H1 (cell line): ENCODE results near the gene PEX14. TPM values are rescaled to one million over a fixed set of nuclear protein-coding genes. Genes with fewer than 3 reads are reported as not detected.

ENCODE experiments used
- CTCF ChIA-PET: fragments of 300-600 bp; sonication (Branson Sonifier 250); formaldehyde crosslinking; loops from one replicate; lab custom pipeline; 2021; ENCODE audit not compliant: partially characterized antibody; lab: Charles Lee
- POLR2A ChIA-PET: fragments of 300-600 bp; sonication (Branson Sonifier 250); formaldehyde crosslinking; loops from one replicate; lab custom pipeline; 2021; ENCODE audit warnings: inconsistent platforms; ENCODE audit not compliant: partially characterized antibody; lab: Charles Lee
- DNase-seq, 2 experiments: peaks; one replicate each; pipeline versions ENCODE4 v3.0.0 to v3.0.0-alpha.2; 2010 to 2022; ENCODE audit warnings: low spot score in 2 of 2, low read depth in 1 of 2, mixed read lengths in 1 of 2
- FAIRE-seq: peaks from 2 replicates; lab custom pipeline; 2011; peaks lifted over from hg19 to GRCh38; lab: Jason Lieb, UNC
- H2AFZ ChIP-seq: 2 replicates; pipeline ENCODE4 v1.8.1; 2012; ENCODE audit warnings: low read length, inconsistent platforms
- H2AK5ac ChIP-seq: 2 replicates; pipeline ENCODE4 v1.6.1; 2013; ENCODE audit warnings: low read depth, low read length
- H2BK120ac ChIP-seq: replicated peaks from 2 replicates; pipeline ENCODE3; 2013; ENCODE audit warnings: low read depth, low read length, inconsistent platforms
- H2BK12ac ChIP-seq: 2 replicates; pipeline ENCODE4 v1.6.1; 2013; ENCODE audit warnings: low read depth, low read length
- H2BK15ac ChIP-seq: 2 replicates; pipeline ENCODE4 v1.6.1; 2013; ENCODE audit warnings: low read length
- H2BK20ac ChIP-seq: 2 replicates; pipeline ENCODE4 v1.6.1; 2013; ENCODE audit warnings: low read length
- H2BK5ac ChIP-seq: 2 replicates; pipeline ENCODE4 v1.6.1; 2013; ENCODE audit warnings: low read depth, low read length
- H3K14ac ChIP-seq: 2 replicates; pipeline ENCODE4 v1.6.1; 2013; ENCODE audit warnings: inconsistent platforms; ENCODE audit not compliant: insufficient read length
- H3K18ac ChIP-seq: 2 replicates; pipeline ENCODE4 v1.6.1; 2013; ENCODE audit warnings: low read length; ENCODE audit errors: extremely low read depth
- H3K23ac ChIP-seq: 2 replicates; pipeline ENCODE4 v1.6.1; 2013; ENCODE audit warnings: inconsistent platforms; ENCODE audit not compliant: insufficient read length
- H3K23me2 ChIP-seq: 2 replicates; pipeline ENCODE4 v1.6.1; 2013; ENCODE audit warnings: low read depth, low read length
- H3K27ac ChIP-seq: 2 replicates; pipeline ENCODE4 v1.6.1; 2011; ENCODE audit warnings: low read depth, low read length, inconsistent platforms
- H3K27me3 ChIP-seq, 4 experiments: replicated peaks in 1 of 4; 1 replicate in 1 of 4; 2 replicates in 3 of 4; pipeline versions ENCODE4 v1.6.1 to v1.8.1; 2011 to 2013; ENCODE audit warnings: low read length in 3 of 4, mild to moderate bottlenecking in 3 of 4, inconsistent platforms in 2 of 4, mixed read lengths in 2 of 4, moderate library complexity in 1 of 4; ENCODE audit not compliant: control insufficient read depth in 3 of 4, insufficient read depth in 3 of 4; ENCODE audit errors: extremely low read depth in 1 of 4
- H3K36me3 ChIP-seq, 4 experiments: 2 replicates each; pipeline versions ENCODE4 v1.6.1 to v1.8.1; 2011 to 2013; ENCODE audit warnings: mild to moderate bottlenecking in 4 of 4, low read length in 3 of 4, moderate library complexity in 2 of 4, control low read depth in 1 of 4, inconsistent platforms in 1 of 4; ENCODE audit not compliant: insufficient read depth in 4 of 4, control insufficient read depth in 2 of 4
- H3K4ac ChIP-seq: replicated peaks from 2 replicates; pipeline ENCODE3; 2013; ENCODE audit warnings: low read length, low read depth, mixed read lengths, inconsistent platforms; ENCODE audit not compliant: insufficient read length
- H3K4me1 ChIP-seq, 4 experiments: replicated peaks in 1 of 4; 1 replicate in 1 of 4; 2 replicates in 3 of 4; pipeline versions ENCODE4 v1.6.1 to v1.8.1; 2011 to 2013; ENCODE audit warnings: low read length in 3 of 4, inconsistent platforms in 2 of 4, mixed read lengths in 1 of 4; ENCODE audit not compliant: insufficient read depth in 4 of 4, control insufficient read depth in 3 of 4
- H3K4me2 ChIP-seq, 2 experiments: 2 replicates each; pipeline versions ENCODE4 v1.6.1 to v1.8.1; 2011 to 2013; ENCODE audit warnings: low read depth in 2 of 2, low read length in 2 of 2, control low read depth in 1 of 2, inconsistent platforms in 1 of 2, mild to moderate bottlenecking in 1 of 2; ENCODE audit not compliant: insufficient read depth in 1 of 2
- H3K4me3 ChIP-seq, 4 experiments: fragments of 200-600, 300-600 bp in 1 of 4; sonication (generic), shearing (Covaris generic), sonication (Bioruptor Twin) in 1 of 4; 2 replicates each; pipeline versions ENCODE4 v1.5.1 to v1.8.1; 2011 to 2016; ENCODE audit warnings: low read length in 4 of 4, low read depth in 3 of 4, control low read depth in 2 of 4, inconsistent platforms in 2 of 4, mild to moderate bottlenecking in 2 of 4, mixed read lengths in 1 of 4, moderate library complexity in 1 of 4; ENCODE audit not compliant: insufficient read depth in 2 of 4; ENCODE audit errors: extremely low read depth in 1 of 4
- H3K56ac ChIP-seq: replicated peaks from 2 replicates; pipeline ENCODE3; 2013; ENCODE audit warnings: low read depth, mild to moderate bottlenecking, mixed read lengths, low read length, inconsistent platforms; ENCODE audit not compliant: insufficient read length
- H3K79me1 ChIP-seq: 2 replicates; pipeline ENCODE4 v1.6.1; 2013; ENCODE audit warnings: low read depth, low read length, control low read depth
- H3K79me2 ChIP-seq, 2 experiments: 2 replicates each; pipeline versions ENCODE4 v1.6.1 to v1.8.1; 2012 to 2013; ENCODE audit warnings: low read length in 2 of 2, mild to moderate bottlenecking in 2 of 2, inconsistent platforms in 1 of 2; ENCODE audit not compliant: insufficient read depth in 2 of 2, control insufficient read depth in 1 of 2
- H3K9ac ChIP-seq, 4 experiments: replicated peaks in 1 of 4; 1 replicate in 1 of 4; 2 replicates in 3 of 4; pipeline versions ENCODE4 v1.6.1 to v1.8.1; 2011 to 2013; ENCODE audit warnings: low read depth in 3 of 4, low read length in 3 of 4, control low read depth in 2 of 4, mild to moderate bottlenecking in 2 of 4, moderate library complexity in 2 of 4, inconsistent platforms in 1 of 4; ENCODE audit errors: extremely low read depth in 1 of 4
- H3K9me3 ChIP-seq, 2 experiments: 2 replicates each; pipeline versions ENCODE4 v1.6.1 to v1.8.1; 2012 to 2013; ENCODE audit warnings: mild to moderate bottlenecking in 2 of 2, moderate library complexity in 2 of 2, control low read depth in 1 of 2, inconsistent platforms in 1 of 2, low read depth in 1 of 2, low read length in 1 of 2, mixed read lengths in 1 of 2; ENCODE audit not compliant: insufficient read depth in 2 of 2
- H4K20me1 ChIP-seq, 2 experiments: replicated peaks in 1 of 2; 2 replicates each; pipeline versions ENCODE3 to v1.8.1; 2011 to 2013; ENCODE audit warnings: inconsistent platforms in 2 of 2, low read length in 2 of 2, mild to moderate bottlenecking in 1 of 2; ENCODE audit not compliant: insufficient read depth in 2 of 2, control insufficient read depth in 1 of 2
- H4K5ac ChIP-seq: 2 replicates; pipeline ENCODE4 v1.6.1; 2013; ENCODE audit warnings: low read length, low read depth, mixed read lengths, inconsistent platforms; ENCODE audit not compliant: insufficient read length
- H4K8ac ChIP-seq: 2 replicates; pipeline ENCODE4 v1.8.0; 2013; ENCODE audit warnings: mild to moderate bottlenecking, moderate library complexity, low read length, inconsistent platforms; ENCODE audit not compliant: insufficient read depth; ENCODE audit errors: extremely low read depth
- H4K91ac ChIP-seq: replicated peaks from 2 replicates; pipeline ENCODE3; 2013; ENCODE audit warnings: low read length, mixed read lengths, inconsistent platforms; ENCODE audit not compliant: insufficient read length
- CBX5 ChIP-seq: fragments of 300-800, 300-1000 bp; sonication (generic); IDR thresholded peaks from 2 replicates; pipeline ENCODE4 v1.7.1; 2016; ENCODE audit warnings: antibody characterized with exemption, low read length, low read depth
- CBX8 ChIP-seq: fragments of 300-800, 300-1000 bp; sonication (generic); IDR thresholded peaks from 2 replicates; pipeline ENCODE4 v1.7.1; 2016; ENCODE audit warnings: low read depth, low read length, borderline replicate concordance
- CHD2 ChIP-seq: IDR thresholded peaks from 2 replicates; pipeline ENCODE4 v1.6.1; 2012; ENCODE audit warnings: low read length, improper control_type of control experiment
- FOSL1 ChIP-seq: IDR thresholded peaks from 2 replicates; pipeline ENCODE4 v1.6.1; 2011; ENCODE audit warnings: mild to moderate bottlenecking, low read depth, low read length, moderate library complexity; ENCODE audit not compliant: insufficient read depth
- KDM5A ChIP-seq: fragments of 200-600 bp; IDR thresholded peaks from 2 replicates; pipeline ENCODE4 v1.7.1; 2012; ENCODE audit warnings: mild to moderate bottlenecking, low read length, inconsistent platforms, mixed read lengths
- RAD21 ChIP-seq, 2 experiments: IDR thresholded peaks in 1 of 2; conservative IDR thresholded peaks in 1 of 2; 2 replicates each; pipeline ENCODE4 v1.6.1; 2011; ENCODE audit warnings: low read depth in 2 of 2, low read length in 2 of 2, improper control_type of control experiment in 1 of 2, inconsistent platforms in 1 of 2, mild to moderate bottlenecking in 1 of 2, moderate library complexity in 1 of 2
- RBBP5 ChIP-seq: IDR thresholded peaks from 2 replicates; pipeline ENCODE4 v1.7.1; 2012; ENCODE audit warnings: low read depth, mild to moderate bottlenecking, inconsistent platforms, low read length, moderate library complexity, borderline replicate concordance
- RFX5 ChIP-seq: IDR thresholded peaks from 2 replicates; pipeline ENCODE4 v1.6.1; 2011; ENCODE audit warnings: low read depth, low read length, improper control_type of control experiment, borderline replicate concordance
- RXRA ChIP-seq: IDR thresholded peaks from 2 replicates; pipeline ENCODE4 v1.6.1; 2011; ENCODE audit warnings: low read depth, mild to moderate bottlenecking, low read length, moderate library complexity; ENCODE audit not compliant: insufficient read depth
- SIRT6 ChIP-seq: IDR thresholded peaks from one replicate; pipeline ENCODE4 v1.7.1; 2012; ENCODE audit warnings: low read length, inconsistent platforms
- TAF7 ChIP-seq: optimal IDR thresholded peaks from 2 replicates; pipeline ENCODE3; 2011; ENCODE audit warnings: low read depth, mild to moderate bottlenecking, inconsistent platforms, low read length, moderate library complexity, borderline replicate concordance
- YY1 ChIP-seq: IDR thresholded peaks from 2 replicates; pipeline ENCODE4 v1.6.1; 2011; ENCODE audit warnings: low read depth, mild to moderate bottlenecking, low read length
- WGBS, 2 experiments: shearing (Covaris generic) in 1 of 2; methylation state at CpG; one replicate each; pipeline versions ENCODE4 v1.1.6 to v1.1.7; 2013 to 2015; ENCODE audit warnings: low lambda C conversion rate in 2 of 2, mixed read lengths in 2 of 2, inconsistent platforms in 1 of 2, low coverage in 1 of 2, missing lambda C conversion rate in 1 of 2; ENCODE audit not compliant: insufficient replicate concordance in 2 of 2, insufficient coverage in 1 of 2, insufficient read length in 1 of 2; ENCODE audit errors: extremely low coverage in 1 of 2, missing lambda C conversion rate in 1 of 2; 5-methylcytosine and 5-hydroxymethylcytosine counted together
- polyA plus RNA-seq, 7 experiments: library from polyadenylated mRNA; depleted of rRNA in 3 of 7; stranded (reverse) in 5 of 7; unstranded in 2 of 7; fragments of >200 nt in 5 of 7; fragments of 200-250 nt in 2 of 7; gene quantifications; 1 replicate in 5 of 7; 2 replicates in 1 of 7; 4 replicates in 1 of 7; pipeline versions ENCODE4 v1.2.1 to v1.2.3, GENCODE V29; 2011 to 2013; ENCODE audit warnings: missing spikeins in 2 of 7, mixed read lengths in 2 of 7
- total RNA-seq: library from RNA; stranded (reverse); fragmentation: NEBNext Ultra II Directional; extraction: Animal tissue kit (Norgen Biotek cat#: 25700); gene quantifications from 2 replicates; pipeline ENCODE4 v1.2.1, GENCODE V29; 2021

PEX14 gene
- total and polyA plus RNA-seq, 2 of the 8 experiments (the other 6 are each of a cell fraction or from before 2014, with no cell fraction given) = 13.0 to 19.8 TPM

GRCh38 chr1:10624256-10625050 is 149.7 kb downstream of the PEX14 start:
- Histone ChIP-seq H3K9ac (no peak overlapping the region), H3K4me1 (0 out of 7 replicates have a peak, but pooled peaks cover 0 to 2% (median 0%) of the 10 kb centered on the region in 4 experiments)
- CTCF ChIA-PET = interaction anchor here (0.6 to 2.9 kb wide), 7 partner anchors 13 to 252 kb away, joined by 3 to 9 read pairs (median 3); no protein-coding TSS in a partner anchor
- TF ChIP-seq SIRT6 = no peak
- no peak for TF ChIP-seq YY1
- no peak for TF ChIP-seq RXRA
- TF ChIP-seq KDM5A = no peak
- TF ChIP-seq FOSL1 = no peak
- TF ChIP-seq CHD2 = no peak
- no peak for TF ChIP-seq RBBP5
- TF ChIP-seq CBX5 = no peak
- no peak for TF ChIP-seq TAF7
- TF ChIP-seq CBX8 = no peak
- TF ChIP-seq RAD21 (IDR thresholded peaks at IDR 0.05 in 1 of 2, conservative IDR thresholded peaks at IDR 0.05 in 1 of 2; ENCODE audit: low read depth in 2 of 2, low read length in 2 of 2) = no peak
- TF ChIP-seq RFX5 = no peak

More at GRCh38 chr1:10624256-10625050, 149.7 kb downstream of the PEX14 start:
- no peak for DNase-seq
- Histone ChIP-seq H2BK15ac (no peak overlapping the region), H2AFZ (no peak overlapping the region), H3K23me2 (no peaks in the 10 kb centered on the region; the same call in 1 of the 2 replicates), H3K18ac (no peak overlapping the region), H4K5ac (no peak overlapping the region), H3K14ac (no peak overlapping the region), H3K79me2 (no peaks in the 10 kb centered on the region), H3K79me1 (no peaks in the 10 kb centered on the region), H3K36me3 (no peaks in the 10 kb centered on the region; a peak in 2 of 8 replicates), H3K4me2 (no peak overlapping the region), H2BK12ac (no peak overlapping the region), H2BK20ac (no peak overlapping the region), H3K4ac (no peak overlapping the region), H3K23ac (no peak overlapping the region), H3K56ac (no peak overlapping the region), H4K20me1 (no peaks in the 10 kb centered on the region), H2AK5ac (no peak overlapping the region), H3K27me3 (no peaks in the 10 kb centered on the region), H2BK120ac (no peak overlapping the region), H4K8ac (no peak overlapping the region), H3K4me3 (no peak overlapping the region), H4K91ac (no peak overlapping the region), H2BK5ac (no peak overlapping the region), H3K9me3 (no peaks in the 10 kb centered on the region), H3K27ac (no peak overlapping the region)
- WGBS, 2 experiments = 91% methylated on average over 24 of the region's 26 CpGs; no CpG with 5 or more reads in 1 of the 2 experiments
- POLR2A ChIA-PET = no interaction called here
- no peak for FAIRE-seq
